ENCODE data around the gene SRM. TPM values are rescaled to one million over a fixed set of nuclear protein-coding genes. Genes with fewer than 3 reads are reported as not detected.

Gene SRM
- total RNA-seq (10 to 100 TPM; 61.4 to 78.4 TPM), polyA plus RNA-seq (ENCODE audit: insufficient read depth, low read depth, low replicate concordance) (57.8 TPM)
- long read RNA-seq, donor 1, transcript SRM-201 (8 exons, 1,266 nt), result major isoform, 57 of 101 reads
- long read RNA-seq, donor 1, partial matches to known transcripts, result 42 of 101 reads
- long read RNA-seq, donor 1, other reads (novel, unspliced or antisense), result 0 of 101 reads
- long read RNA-seq, donor 2, transcript SRM-204 (2 exons, 545 nt), result minor isoform, 5 of 63 reads
- long read RNA-seq, donor 2, transcript SRM-201 (8 exons, 1,266 nt), result major isoform, 37 of 63 reads
- long read RNA-seq, donor 2, partial matches to known transcripts, result 21 of 63 reads
- long read RNA-seq, donor 2, other reads (novel, unspliced or antisense), result 0 of 63 reads

DNA sequence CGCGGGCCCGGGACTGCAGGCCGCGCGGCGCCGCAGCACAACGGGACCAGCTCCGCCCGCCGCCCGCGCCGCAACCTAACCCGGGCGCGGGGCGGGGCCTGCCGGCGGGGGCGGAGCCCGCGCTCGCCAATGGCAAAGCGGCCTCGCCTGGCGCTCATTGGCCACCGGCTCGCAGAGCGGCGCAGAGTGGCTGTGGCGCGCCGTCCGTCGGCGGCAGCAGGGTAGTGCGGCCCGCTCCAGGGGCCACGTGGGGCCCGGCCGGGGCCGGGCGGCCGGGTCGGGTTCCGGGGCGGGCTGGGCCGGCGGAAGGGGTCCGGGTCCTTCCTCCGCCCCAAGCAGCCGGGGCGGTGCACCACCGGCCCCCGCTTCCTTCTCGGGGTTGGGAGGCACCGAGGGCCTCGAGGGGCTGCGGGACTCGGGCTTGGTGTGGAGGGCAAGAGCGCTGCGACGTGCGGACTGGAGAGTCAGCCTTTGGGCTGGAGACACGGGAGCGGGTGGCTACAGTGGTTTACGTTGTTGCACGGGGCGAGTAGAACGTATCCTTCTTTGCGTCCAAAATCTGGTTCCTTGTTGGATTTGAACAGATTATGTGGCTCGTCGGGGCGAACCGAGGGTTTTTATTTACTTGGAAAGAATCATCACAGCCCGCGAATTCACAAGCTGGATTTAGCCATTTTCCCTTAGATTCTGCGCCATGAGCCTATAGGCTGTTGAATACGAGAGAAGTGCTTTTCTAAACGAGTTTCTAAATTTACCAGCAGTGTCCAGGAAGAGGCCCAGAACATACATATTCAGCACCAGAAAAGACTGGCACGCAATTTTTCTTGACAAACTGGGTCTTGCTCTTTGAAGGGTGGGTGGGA, at the start of gene SRM:
SRM (minus strand) TSS at position 51 of the 863 bp plus-strand sequence. CDS start 75 bp downstream, outside the sequence.
- Histone ChIP-seq H3K4me1 (peaks cover 14% of the 10 kb centered on the region), H3K4me3 (peak within 1 kb of the TSS; percentile 79 to 84), H3K36me3 (ENCODE audit: low read depth, missing control alignments) (no peaks in the 10 kb centered on the region), H3K27me3 (no peaks in the 10 kb centered on the region), H3K9me3 (no peaks in the 10 kb centered on the region), H3K27ac (peak within 1 kb of the TSS in 1 of 2 donors; percentile 58)
- DNase-seq, result peak; percentile 93
- WGBS, 2 donors, result 0 to 1% methylated on average over 17 to 58 of the region's 83 CpGs
- intact Hi-C loops (cut with DNase I; ENCODE audit: low total_unique reads), result no loop called here
- TF ChIP-seq, protein P1, sequence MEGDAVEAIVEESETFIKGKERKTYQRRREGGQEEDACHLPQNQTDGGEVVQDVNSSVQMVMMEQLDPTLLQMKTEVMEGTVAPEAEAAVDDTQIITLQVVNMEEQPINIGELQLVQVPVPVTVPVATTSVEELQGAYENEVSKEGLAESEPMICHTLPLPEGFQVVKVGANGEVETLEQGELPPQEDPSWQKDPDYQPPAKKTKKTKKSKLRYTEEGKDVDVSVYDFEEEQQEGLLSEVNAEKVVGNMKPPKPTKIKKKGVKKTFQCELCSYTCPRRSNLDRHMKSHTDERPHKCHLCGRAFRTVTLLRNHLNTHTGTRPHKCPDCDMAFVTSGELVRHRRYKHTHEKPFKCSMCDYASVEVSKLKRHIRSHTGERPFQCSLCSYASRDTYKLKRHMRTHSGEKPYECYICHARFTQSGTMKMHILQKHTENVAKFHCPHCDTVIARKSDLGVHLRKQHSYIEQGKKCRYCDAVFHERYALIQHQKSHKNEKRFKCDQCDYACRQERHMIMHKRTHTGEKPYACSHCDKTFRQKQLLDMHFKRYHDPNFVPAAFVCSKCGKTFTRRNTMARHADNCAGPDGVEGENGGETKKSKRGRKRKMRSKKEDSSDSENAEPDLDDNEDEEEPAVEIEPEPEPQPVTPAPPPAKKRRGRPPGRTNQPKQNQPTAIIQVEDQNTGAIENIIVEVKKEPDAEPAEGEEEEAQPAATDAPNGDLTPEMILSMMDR (IDR thresholded peaks at IDR 0.05), result peak; percentile 28 to 79 (median 43)
- TF ChIP-seq POLR2A (IDR thresholded peaks at IDR 0.05), result no peak

DNA sequence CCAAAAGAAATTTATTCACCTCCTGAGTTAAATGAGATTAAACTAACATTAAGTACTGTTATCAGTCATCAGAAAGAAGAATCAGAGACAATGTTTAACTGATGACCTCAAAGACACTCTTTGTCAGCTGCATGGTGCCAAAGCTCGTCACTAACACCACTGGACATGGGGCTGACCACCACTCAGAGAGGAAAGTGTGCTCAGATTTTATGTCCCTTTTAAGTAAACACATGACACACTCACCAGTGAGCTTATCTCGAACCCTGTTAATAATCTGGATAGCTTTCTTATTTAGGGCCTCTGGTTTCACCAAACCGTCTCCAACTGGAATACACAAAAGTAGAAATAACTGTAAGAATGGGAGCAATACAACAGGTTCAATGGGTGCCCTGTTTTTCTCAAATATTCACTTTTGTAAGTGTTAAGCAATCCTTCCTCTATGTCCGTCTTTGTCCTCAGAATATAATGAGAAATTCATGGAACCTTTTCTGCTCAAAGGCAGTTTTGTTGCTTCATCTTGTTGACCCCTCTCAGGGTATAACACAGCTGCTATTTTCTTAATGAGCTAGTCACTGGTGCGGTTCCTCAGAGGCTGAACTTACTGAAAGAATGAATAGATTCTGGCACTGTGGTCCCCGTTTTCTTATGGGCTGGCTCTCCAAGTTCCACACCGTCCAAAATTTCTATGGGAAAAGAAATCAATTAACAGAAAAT, 49.4 kb upstream of the SRM start:
- H3K9me3 ChIP-seq, result no peaks in the 10 kb centered on the region
- no peak for DNase-seq
- no peaks in the 10 kb centered on the region for H3K27me3 ChIP-seq
- no peak overlapping the region for H3K27ac ChIP-seq
- TF ChIP-seq, protein P1 (IDR thresholded peaks at IDR 0.05), result no peak
- no peak for TF ChIP-seq POLR2A (IDR thresholded peaks at IDR 0.05)
- H3K36me3 ChIP-seq (ENCODE audit: low read depth, missing control alignments), result no peaks in the 10 kb centered on the region
- no peaks in the 10 kb centered on the region for H3K4me1 ChIP-seq
- no peak overlapping the region for H3K4me3 ChIP-seq
- intact Hi-C loops (cut with DNase I; ENCODE audit: low total_unique reads), result no loop called here
- 80 to 82% methylated on average over 7 of the region's 7 CpGs for WGBS, 2 donors

DNA sequence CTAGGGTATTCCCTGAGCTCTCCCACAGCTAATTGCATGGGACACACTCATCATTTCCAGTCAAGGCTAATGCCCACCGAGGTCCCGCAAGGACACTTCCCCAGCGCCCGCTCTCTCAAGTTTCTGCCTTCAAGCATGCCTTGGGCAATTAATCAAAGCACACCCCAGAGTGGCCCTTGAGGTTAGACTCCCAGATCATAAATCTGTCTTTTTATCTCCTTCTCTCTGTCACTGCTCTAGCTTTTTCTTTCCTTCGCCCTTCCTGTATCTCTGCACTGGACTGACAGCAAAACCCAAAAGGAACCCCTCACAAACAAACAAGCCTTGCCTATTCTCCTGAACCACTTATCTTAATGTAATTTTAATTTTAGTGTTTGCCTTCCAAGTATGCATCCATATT, 47.8 kb upstream of the SRM start:
- Histone ChIP-seq H3K4me3 (no peak overlapping the region), H3K9me3 (no peaks in the 10 kb centered on the region), H3K36me3 (ENCODE audit: low read depth, missing control alignments) (no peaks in the 10 kb centered on the region), H3K27ac (no peak overlapping the region), H3K27me3 (no peaks in the 10 kb centered on the region), H3K4me1 (no peaks in the 10 kb centered on the region)
- intact Hi-C loops (cut with DNase I; ENCODE audit: low total_unique reads), result no loop called here
- WGBS, 2 donors, result 81 to 90% methylated on average over 5 of the region's 5 CpGs
- DNase-seq, result no peak
- no peak for TF ChIP-seq POLR2A (IDR thresholded peaks at IDR 0.05)
- TF ChIP-seq, protein P1 (IDR thresholded peaks at IDR 0.05), result no peak

DNA sequence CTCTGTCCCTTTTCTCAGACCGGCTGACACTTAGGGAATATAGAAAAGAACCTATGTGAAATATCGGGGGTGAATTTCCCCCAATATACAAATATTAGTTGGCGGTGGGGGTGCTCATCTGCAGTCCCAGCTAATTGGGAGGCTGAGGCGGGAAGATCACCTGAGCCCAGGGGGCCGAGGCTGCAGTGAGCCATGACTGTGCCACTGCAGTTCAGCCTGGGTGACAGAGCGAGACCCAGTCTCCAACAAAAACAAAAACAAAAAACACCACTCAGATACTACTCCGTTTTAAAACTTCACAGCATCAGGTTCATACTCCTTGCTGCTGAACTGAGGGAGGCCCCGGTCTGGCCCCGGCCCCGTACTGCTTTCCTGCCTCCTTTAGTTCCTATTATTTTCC, 45.8 kb upstream of the SRM start:
- H3K27me3 ChIP-seq, result no peaks in the 10 kb centered on the region
- no peaks in the 10 kb centered on the region for H3K4me1 ChIP-seq
- H3K9me3 ChIP-seq, result no peaks in the 10 kb centered on the region
- DNase-seq, result no peak
- no peak overlapping the region for H3K4me3 ChIP-seq
- TF ChIP-seq, protein P1 (IDR thresholded peaks at IDR 0.05), result no peak
- no peak for TF ChIP-seq POLR2A (IDR thresholded peaks at IDR 0.05)
- no peaks in the 10 kb centered on the region for H3K36me3 ChIP-seq (ENCODE audit: low read depth, missing control alignments)
- 92 to 93% methylated on average over 10 of the region's 10 CpGs for WGBS, 2 donors
- no peak overlapping the region for H3K27ac ChIP-seq
- intact Hi-C loops (cut with DNase I; ENCODE audit: low total_unique reads), result no loop called here

Data from testis (tissue), 5 donors.